Keratinocyte (primary cell): ENCODE measurements around the gene PARM1.

Source experiments
- EZH2 ChIP-seq: IDR thresholded peaks from one replicate; pipeline ENCODE4 v1.6.1; 2012; ENCODE audit warnings: inconsistent platforms, mild to moderate bottlenecking, low read length, moderate library complexity
- TF ChIP-seq, protein P1 (sequence below), 3 experiments: IDR thresholded peaks in 1 of 3; conservative IDR thresholded peaks in 1 of 3; optimal IDR thresholded peaks in 1 of 3; 2 replicates in 2 of 3; 3 replicates in 1 of 3; pipeline versions ENCODE3 to v1.5.1; 2011; ENCODE audit warnings: low read length in 3 of 3, mild to moderate bottlenecking in 3 of 3, moderate library complexity in 2 of 3, control low read depth in 1 of 3, inconsistent platforms in 1 of 3; ENCODE audit not compliant: insufficient read depth in 2 of 3; ENCODE audit errors: extremely low read depth in 1 of 3

DNA sequence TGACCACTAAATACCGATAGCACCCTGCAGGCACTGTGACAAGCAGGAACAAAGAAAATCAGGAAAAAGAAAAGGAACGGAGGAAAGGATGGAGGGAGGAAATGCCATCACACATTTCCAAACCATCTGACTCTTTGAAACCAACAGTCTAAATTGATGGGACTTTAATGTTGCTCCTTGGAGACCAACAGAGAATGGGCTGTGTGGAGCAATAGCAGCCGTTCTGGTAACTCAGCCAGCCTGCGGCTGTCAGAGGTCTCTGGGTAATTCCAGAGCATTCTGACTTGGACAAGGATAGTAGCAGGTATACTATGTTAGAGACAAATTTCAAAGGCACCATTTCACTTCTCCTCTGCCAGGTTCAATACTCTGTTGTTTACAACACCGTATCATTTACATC is 18.0 kb downstream of the PARM1 start:
- TF ChIP-seq, protein P1, sequence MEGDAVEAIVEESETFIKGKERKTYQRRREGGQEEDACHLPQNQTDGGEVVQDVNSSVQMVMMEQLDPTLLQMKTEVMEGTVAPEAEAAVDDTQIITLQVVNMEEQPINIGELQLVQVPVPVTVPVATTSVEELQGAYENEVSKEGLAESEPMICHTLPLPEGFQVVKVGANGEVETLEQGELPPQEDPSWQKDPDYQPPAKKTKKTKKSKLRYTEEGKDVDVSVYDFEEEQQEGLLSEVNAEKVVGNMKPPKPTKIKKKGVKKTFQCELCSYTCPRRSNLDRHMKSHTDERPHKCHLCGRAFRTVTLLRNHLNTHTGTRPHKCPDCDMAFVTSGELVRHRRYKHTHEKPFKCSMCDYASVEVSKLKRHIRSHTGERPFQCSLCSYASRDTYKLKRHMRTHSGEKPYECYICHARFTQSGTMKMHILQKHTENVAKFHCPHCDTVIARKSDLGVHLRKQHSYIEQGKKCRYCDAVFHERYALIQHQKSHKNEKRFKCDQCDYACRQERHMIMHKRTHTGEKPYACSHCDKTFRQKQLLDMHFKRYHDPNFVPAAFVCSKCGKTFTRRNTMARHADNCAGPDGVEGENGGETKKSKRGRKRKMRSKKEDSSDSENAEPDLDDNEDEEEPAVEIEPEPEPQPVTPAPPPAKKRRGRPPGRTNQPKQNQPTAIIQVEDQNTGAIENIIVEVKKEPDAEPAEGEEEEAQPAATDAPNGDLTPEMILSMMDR (optimal IDR thresholded peaks at IDR 0.05 in 1 of 3, IDR thresholded peaks at IDR 0.05 in 1 of 3, conservative IDR thresholded peaks at IDR 0.05 in 1 of 3; ENCODE audit: extremely low read depth in 1 of 3, insufficient read depth in 2 of 3, low read length in 3 of 3), result no peak
- no peak for TF ChIP-seq EZH2
